HepG2 (cell line): ENCODE measurements around the gene N4BP2L1. TPM values are rescaled to one million over a fixed set of nuclear protein-coding genes. Genes with fewer than 3 reads are reported as not detected.

Experiments
- ATAC-seq: fragments of 200-7000 bp; cut with Tn5 transposase; 3 replicates; pipeline ENCODE4 v1.9.1; 2020; ENCODE audit warnings: mild to moderate bottlenecking, moderate library complexity
- BruUV-seq: library from RNA; stranded (reverse); fragments of 400-500 nt; replicated peaks from 2 replicates; lab custom pipeline; 2021; lab: Mats Ljungman, UMichigan
- CTCF ChIA-PET: fragments of 300-600 bp; formaldehyde crosslinking; extraction: SDS; loops from one replicate; lab custom pipeline; 2021; ENCODE audit warnings: low total read pairs, inconsistent platforms, low intra/inter-chr PET ratio; lab: Yijun Ruan, JAX
- POLR2A ChIA-PET: fragments of 350-600 bp; sonication (Branson Sonifier 250); formaldehyde crosslinking; loops from one replicate; lab custom pipeline; 2020; ENCODE audit warnings: antibody characterized with exemption, inconsistent platforms; lab: Yijun Ruan, JAX
- DNase-seq: peaks from one replicate; pipeline ENCODE4 v3.0.0-alpha.2; 2015; ENCODE audit warnings: low spot score
- FAIRE-seq: peaks from 3 replicates; lab custom pipeline; 2011; peaks lifted over from hg19 to GRCh38; lab: Jason Lieb, UNC
- H2AFZ ChIP-seq: one replicate; pipeline ENCODE4 v1.6.1; 2011; ENCODE audit warnings: low read length, inconsistent platforms
- H3K27ac ChIP-seq: fragments of 300-600 bp; 3 replicates; pipeline ENCODE4 v1.8.0; 2011; ENCODE audit warnings: mixed run types, mild to moderate bottlenecking, mixed read lengths, low read length, inconsistent platforms; ENCODE audit not compliant: insufficient read depth; ENCODE audit errors: extremely low read length
- H3K27me3 ChIP-seq, 2 experiments: fragments of 200-600 bp in 1 of 2; 2 replicates in 1 of 2; 3 replicates in 1 of 2; pipeline versions ENCODE4 v1.6.0 to v1.8.0; 2011; ENCODE audit warnings: low read length in 2 of 2, mild to moderate bottlenecking in 2 of 2, moderate library complexity in 2 of 2, inconsistent platforms in 1 of 2; ENCODE audit not compliant: insufficient read depth in 2 of 2, control insufficient read depth in 1 of 2
- H3K36me3 ChIP-seq, 2 experiments: fragments of 200-600 bp in 1 of 2; replicated peaks in 1 of 2; 2 replicates in 1 of 2; 3 replicates in 1 of 2; pipeline versions ENCODE4 v1.5.1 to v1.8.0; 2011; ENCODE audit warnings: low read length in 2 of 2, inconsistent platforms in 1 of 2; ENCODE audit not compliant: insufficient read depth in 2 of 2, control insufficient read depth in 1 of 2
- H3K4me1 ChIP-seq: 2 replicates; pipeline ENCODE4 v1.5.1; 2012; ENCODE audit warnings: low read length, inconsistent platforms; ENCODE audit not compliant: insufficient read depth
- H3K4me2 ChIP-seq: 2 replicates; pipeline ENCODE4 v1.6.0; 2011; ENCODE audit warnings: low read depth, low read length, inconsistent platforms
- H3K4me3 ChIP-seq, 3 experiments: fragments of 200-600 bp in 1 of 3; sonication (generic), shearing (Covaris generic) in 1 of 3; replicated peaks in 1 of 3; 2 replicates each; pipeline ENCODE4 v1.5.1; 2011 to 2016; ENCODE audit warnings: low read length in 3 of 3, inconsistent platforms in 2 of 3, low read depth in 2 of 3, mild to moderate bottlenecking in 2 of 3, control low read depth in 1 of 3, mixed read lengths in 1 of 3; ENCODE audit not compliant: insufficient read depth in 1 of 3
- H3K79me2 ChIP-seq: one replicate; pipeline ENCODE4 v1.6.1; 2011; ENCODE audit warnings: low read length, inconsistent platforms; ENCODE audit not compliant: insufficient read depth
- H3K9ac ChIP-seq: 2 replicates; pipeline ENCODE4 v1.6.0; 2011; ENCODE audit warnings: mild to moderate bottlenecking, low read depth, low read length, inconsistent platforms; ENCODE audit not compliant: insufficient read depth
- H3K9me3 ChIP-seq: 2 replicates; pipeline ENCODE4 v1.5.1; 2012; ENCODE audit warnings: mild to moderate bottlenecking, low read length
- H4K20me1 ChIP-seq: 2 replicates; pipeline ENCODE4 v1.6.0; 2011; ENCODE audit warnings: inconsistent platforms, mild to moderate bottlenecking, low read length, moderate library complexity; ENCODE audit not compliant: insufficient read depth
- HCFC1 ChIP-seq: fragments of 150-350 bp; IDR thresholded peaks from 2 replicates; pipeline ENCODE4 v1.6.1; 2014; ENCODE audit warnings: low read depth, low read length
- HDAC2 ChIP-seq: sonication (generic); formaldehyde crosslinking; IDR thresholded peaks from 2 replicates; pipeline ENCODE4 v1.4.0; 2020; ENCODE audit warnings: missing genetic modification reagents
- HMG20A ChIP-seq: IDR thresholded peaks from 2 replicates; pipeline ENCODE4 v1.6.1; 2016; ENCODE audit warnings: borderline replicate concordance
- RFXANK ChIP-seq: IDR thresholded peaks from 2 replicates; pipeline ENCODE4 v1.6.1; 2016
- SMAD3 ChIP-seq: sonication (generic); formaldehyde crosslinking; IDR thresholded peaks from 2 replicates; pipeline ENCODE4 v1.4.0; 2020; ENCODE audit warnings: missing genetic modification reagents
- SPEN ChIP-seq: sonication (generic); formaldehyde crosslinking; IDR thresholded peaks from 2 replicates; pipeline ENCODE4 v1.5.1; 2020; ENCODE audit warnings: low read depth, mild to moderate bottlenecking, missing genetic modification reagents
- TAF1 ChIP-seq: sonication (generic); formaldehyde crosslinking; IDR thresholded peaks from 2 replicates; pipeline ENCODE4 v1.4.0; 2020; ENCODE audit warnings: missing genetic modification reagents
- ZBTB7A ChIP-seq: sonication (generic); formaldehyde crosslinking; IDR thresholded peaks from 2 replicates; pipeline ENCODE4 v1.8.0; 2022; ENCODE audit warnings: mild to moderate bottlenecking, missing genetic modification reagents
- ZNF382 ChIP-seq: sonication (generic); formaldehyde crosslinking; IDR thresholded peaks from 2 replicates; pipeline ENCODE4 v1.5.0; 2020; ENCODE audit warnings: missing genetic modification reagents, mild to moderate bottlenecking, borderline replicate concordance
- ZNF468 ChIP-seq: sonication (generic); formaldehyde crosslinking; IDR thresholded peaks from 2 replicates; pipeline ENCODE4 v1.8.0; 2022; ENCODE audit warnings: mild to moderate bottlenecking, moderate library complexity, missing genetic modification reagents
- ZNF547 ChIP-seq: sonication (generic); formaldehyde crosslinking; IDR thresholded peaks from 2 replicates; pipeline ENCODE4 v1.5.1; 2020; ENCODE audit warnings: mild to moderate bottlenecking, missing genetic modification reagents
- ZNF75D ChIP-seq: sonication (generic); formaldehyde crosslinking; IDR thresholded peaks from 2 replicates; pipeline ENCODE4 v1.8.1; 2023; ENCODE audit warnings: missing genetic modification reagents, mild to moderate bottlenecking, borderline replicate concordance
- ZSCAN20 ChIP-seq: sonication (generic); formaldehyde crosslinking; IDR thresholded peaks from 2 replicates; pipeline ENCODE4 v1.4.0; 2020; ENCODE audit warnings: missing genetic modification reagents, mild to moderate bottlenecking, borderline replicate concordance
- WGBS: methylation state at CpG from one replicate; pipeline ENCODE4 v1.1.6; 2017; ENCODE audit warnings: low lambda C conversion rate; 5-methylcytosine and 5-hydroxymethylcytosine counted together
- in situ Hi-C: cut with HindIII; loops from 2 replicates; pipeline ENCODE4 v1.10.0; 2017; ENCODE audit warnings: low pct_unique_long_range_greater_than_20kb; ENCODE audit not compliant: extremely low pct_ligation_motif_present
- intact Hi-C: fragments of 100-400 bp; cut with micrococcal nuclease; formaldehyde crosslinking; loops from one replicate; pipeline ENCODE4 v1.10.0; 2022; ENCODE audit not compliant: unreplicated experiment
- polyA plus RNA-seq, 8 experiments: library from polyadenylated mRNA; depleted of rRNA in 3 of 8; stranded (reverse) in 7 of 8; unstranded in 1 of 8; fragments of >200 nt; fragmentation: Illumina TruSeq in 4 of 8; extraction: Trizol in 4 of 8; gene quantifications; 2 replicates each; pipeline versions ENCODE4 v1.2.1 to v1.2.3, GENCODE V29; 2011 to 2016; ENCODE audit warnings: low read depth in 4 of 8, missing spikeins in 1 of 8, mixed read lengths in 1 of 8; ENCODE audit not compliant: insufficient read depth in 1 of 8
- total RNA-seq, 5 experiments: library from RNA; depleted of rRNA; stranded (reverse); fragments of >200 nt; fragmentation: Illumina TruSeq; extraction: Trizol; gene quantifications; 2 replicates each; pipeline ENCODE4 v1.2.3, GENCODE V29; 2016; ENCODE audit warnings: low read depth in 1 of 5
- TF ChIP-seq, protein P1 (sequence below): conservative IDR thresholded peaks from 2 replicates; pipeline ENCODE4 v1.6.1; 2018; ENCODE audit warnings: missing genetic modification reagents
- TF ChIP-seq, protein P2 (sequence below): sonication (generic); formaldehyde crosslinking; IDR thresholded peaks from 2 replicates; pipeline ENCODE4 v1.4.0; 2020; ENCODE audit warnings: missing genetic modification reagents
- TF ChIP-seq, protein P3 (sequence below): sonication (generic); formaldehyde crosslinking; IDR thresholded peaks from 2 replicates; pipeline ENCODE4 v1.4.0; 2020; ENCODE audit warnings: missing genetic modification reagents
- TF ChIP-seq, protein P4 (sequence below): IDR thresholded peaks from 2 replicates; pipeline ENCODE4 v1.6.1; 2016; ENCODE audit warnings: low read depth

Gene N4BP2L1
- total and polyA plus RNA-seq, 2 of the 13 experiments (the other 11 are each of a cell fraction or from before 2014, with no cell fraction given) = 13.2 to 34.5 TPM

DNA sequence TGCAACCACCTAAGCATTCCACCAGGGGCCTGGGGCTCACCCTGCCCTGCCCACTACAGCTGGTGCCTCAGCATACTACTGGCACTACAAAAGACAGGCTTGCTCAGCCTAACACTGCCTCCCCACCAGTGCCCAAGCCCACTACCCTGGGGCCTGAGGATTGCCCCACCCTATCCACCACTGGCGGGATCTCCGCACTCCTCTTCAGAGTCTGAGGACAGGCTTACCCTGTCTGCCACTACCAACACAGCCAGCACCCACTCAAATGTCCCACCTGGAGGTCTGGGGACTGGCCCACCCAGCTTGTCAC lies 27.6 kb upstream of the N4BP2L1 start:
- ATAC-seq (no peak), FAIRE-seq (no peak), DNase-seq (no peak)
- no TSS peak for BruUV-seq
- H3K79me2 ChIP-seq = no peaks in the 10 kb centered on the region
- peak overlapping the region; percentile 62 for H3K4me2 ChIP-seq
- H3K4me3 ChIP-seq = peak overlapping the region in 1 of 3 experiments; percentile 6; a peak in 1 of 6 replicates
- ChIA-PET CTCF (no interaction called here), POLR2A (interaction anchor here (0.7 kb wide), 1 partner anchor 27 kb away, joined by 3 read pairs; the partner anchor contains the start of gene N4BP2L1)
- peaks cover 21% of the 10 kb centered on the region for H3K9me3 ChIP-seq
- H4K20me1 ChIP-seq = no peaks in the 10 kb centered on the region
- in situ Hi-C loops (no loop called here), intact Hi-C loops (no loop called here)
- peak overlapping the region; percentile 41; the same call in 1 of the 2 replicates for H3K9ac ChIP-seq
- H3K36me3 ChIP-seq = no peaks in the 10 kb centered on the region
- no peak overlapping the region for H2AFZ ChIP-seq
- peaks cover 42% of the 10 kb centered on the region for H3K4me1 ChIP-seq
- H3K27ac ChIP-seq = peak overlapping the region; percentile 54
- WGBS = no CpG with 5 or more reads among the region's 2 CpGs
- no peaks in the 10 kb centered on the region for H3K27me3 ChIP-seq
- TF ChIP-seq SPEN (CRISPR knock-in tag) = peak; percentile 3; the same call in 1 of the 2 replicates
- peak; percentile 61 for TF ChIP-seq ZBTB7A
- TF ChIP-seq, protein P1, sequence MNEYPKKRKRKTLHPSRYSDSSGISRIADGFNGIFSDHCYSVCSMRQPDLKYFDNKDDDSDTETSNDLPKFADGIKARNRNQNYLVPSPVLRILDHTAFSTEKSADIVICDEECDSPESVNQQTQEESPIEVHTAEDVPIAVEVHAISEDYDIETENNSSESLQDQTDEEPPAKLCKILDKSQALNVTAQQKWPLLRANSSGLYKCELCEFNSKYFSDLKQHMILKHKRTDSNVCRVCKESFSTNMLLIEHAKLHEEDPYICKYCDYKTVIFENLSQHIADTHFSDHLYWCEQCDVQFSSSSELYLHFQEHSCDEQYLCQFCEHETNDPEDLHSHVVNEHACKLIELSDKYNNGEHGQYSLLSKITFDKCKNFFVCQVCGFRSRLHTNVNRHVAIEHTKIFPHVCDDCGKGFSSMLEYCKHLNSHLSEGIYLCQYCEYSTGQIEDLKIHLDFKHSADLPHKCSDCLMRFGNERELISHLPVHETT (CRISPR knock-in tag) = no peak
- TF ChIP-seq ZSCAN20 = no peak
- no peak for TF ChIP-seq TAF1 (CRISPR knock-in tag)
- no peak for TF ChIP-seq HMG20A (CRISPR knock-in tag)
- TF ChIP-seq, protein P2, sequence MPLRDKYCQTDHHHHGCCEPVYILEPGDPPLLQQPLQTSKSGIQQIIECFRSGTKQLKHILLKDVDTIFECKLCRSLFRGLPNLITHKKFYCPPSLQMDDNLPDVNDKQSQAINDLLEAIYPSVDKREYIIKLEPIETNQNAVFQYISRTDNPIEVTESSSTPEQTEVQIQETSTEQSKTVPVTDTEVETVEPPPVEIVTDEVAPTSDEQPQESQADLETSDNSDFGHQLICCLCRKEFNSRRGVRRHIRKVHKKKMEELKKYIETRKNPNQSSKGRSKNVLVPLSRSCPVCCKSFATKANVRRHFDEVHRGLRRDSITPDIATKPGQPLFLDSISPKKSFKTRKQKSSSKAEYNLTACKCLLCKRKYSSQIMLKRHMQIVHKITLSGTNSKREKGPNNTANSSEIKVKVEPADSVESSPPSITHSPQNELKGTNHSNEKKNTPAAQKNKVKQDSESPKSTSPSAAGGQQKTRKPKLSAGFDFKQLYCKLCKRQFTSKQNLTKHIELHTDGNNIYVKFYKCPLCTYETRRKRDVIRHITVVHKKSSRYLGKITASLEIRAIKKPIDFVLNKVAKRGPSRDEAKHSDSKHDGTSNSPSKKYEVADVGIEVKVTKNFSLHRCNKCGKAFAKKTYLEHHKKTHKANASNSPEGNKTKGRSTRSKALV (CRISPR knock-in tag) = no peak
- TF ChIP-seq HCFC1 = no peak
- TF ChIP-seq RFXANK = no peak
- TF ChIP-seq, protein P3, sequence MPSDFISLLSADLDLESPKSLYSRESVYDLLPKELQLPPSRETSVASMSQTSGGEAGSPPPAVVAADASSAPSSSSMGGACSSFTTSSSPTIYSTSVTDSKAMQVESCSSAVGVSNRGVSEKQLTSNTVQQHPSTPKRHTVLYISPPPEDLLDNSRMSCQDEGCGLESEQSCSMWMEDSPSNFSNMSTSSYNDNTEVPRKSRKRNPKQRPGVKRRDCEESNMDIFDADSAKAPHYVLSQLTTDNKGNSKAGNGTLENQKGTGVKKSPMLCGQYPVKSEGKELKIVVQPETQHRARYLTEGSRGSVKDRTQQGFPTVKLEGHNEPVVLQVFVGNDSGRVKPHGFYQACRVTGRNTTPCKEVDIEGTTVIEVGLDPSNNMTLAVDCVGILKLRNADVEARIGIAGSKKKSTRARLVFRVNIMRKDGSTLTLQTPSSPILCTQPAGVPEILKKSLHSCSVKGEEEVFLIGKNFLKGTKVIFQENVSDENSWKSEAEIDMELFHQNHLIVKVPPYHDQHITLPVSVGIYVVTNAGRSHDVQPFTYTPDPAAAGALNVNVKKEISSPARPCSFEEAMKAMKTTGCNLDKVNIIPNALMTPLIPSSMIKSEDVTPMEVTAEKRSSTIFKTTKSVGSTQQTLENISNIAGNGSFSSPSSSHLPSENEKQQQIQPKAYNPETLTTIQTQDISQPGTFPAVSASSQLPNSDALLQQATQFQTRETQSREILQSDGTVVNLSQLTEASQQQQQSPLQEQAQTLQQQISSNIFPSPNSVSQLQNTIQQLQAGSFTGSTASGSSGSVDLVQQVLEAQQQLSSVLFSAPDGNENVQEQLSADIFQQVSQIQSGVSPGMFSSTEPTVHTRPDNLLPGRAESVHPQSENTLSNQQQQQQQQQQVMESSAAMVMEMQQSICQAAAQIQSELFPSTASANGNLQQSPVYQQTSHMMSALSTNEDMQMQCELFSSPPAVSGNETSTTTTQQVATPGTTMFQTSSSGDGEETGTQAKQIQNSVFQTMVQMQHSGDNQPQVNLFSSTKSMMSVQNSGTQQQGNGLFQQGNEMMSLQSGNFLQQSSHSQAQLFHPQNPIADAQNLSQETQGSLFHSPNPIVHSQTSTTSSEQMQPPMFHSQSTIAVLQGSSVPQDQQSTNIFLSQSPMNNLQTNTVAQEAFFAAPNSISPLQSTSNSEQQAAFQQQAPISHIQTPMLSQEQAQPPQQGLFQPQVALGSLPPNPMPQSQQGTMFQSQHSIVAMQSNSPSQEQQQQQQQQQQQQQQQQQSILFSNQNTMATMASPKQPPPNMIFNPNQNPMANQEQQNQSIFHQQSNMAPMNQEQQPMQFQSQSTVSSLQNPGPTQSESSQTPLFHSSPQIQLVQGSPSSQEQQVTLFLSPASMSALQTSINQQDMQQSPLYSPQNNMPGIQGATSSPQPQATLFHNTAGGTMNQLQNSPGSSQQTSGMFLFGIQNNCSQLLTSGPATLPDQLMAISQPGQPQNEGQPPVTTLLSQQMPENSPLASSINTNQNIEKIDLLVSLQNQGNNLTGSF (CRISPR knock-in tag) = no peak
- no peak for TF ChIP-seq SMAD3 (CRISPR knock-in tag)
- no peak for TF ChIP-seq ZNF468
- TF ChIP-seq HDAC2 (CRISPR knock-in tag) = no peak
- TF ChIP-seq ZNF75D (CRISPR knock-in tag) = no peak
- no peak for TF ChIP-seq ZNF382
- no peak for TF ChIP-seq ZNF547 (CRISPR knock-in tag)
- TF ChIP-seq, protein P4, sequence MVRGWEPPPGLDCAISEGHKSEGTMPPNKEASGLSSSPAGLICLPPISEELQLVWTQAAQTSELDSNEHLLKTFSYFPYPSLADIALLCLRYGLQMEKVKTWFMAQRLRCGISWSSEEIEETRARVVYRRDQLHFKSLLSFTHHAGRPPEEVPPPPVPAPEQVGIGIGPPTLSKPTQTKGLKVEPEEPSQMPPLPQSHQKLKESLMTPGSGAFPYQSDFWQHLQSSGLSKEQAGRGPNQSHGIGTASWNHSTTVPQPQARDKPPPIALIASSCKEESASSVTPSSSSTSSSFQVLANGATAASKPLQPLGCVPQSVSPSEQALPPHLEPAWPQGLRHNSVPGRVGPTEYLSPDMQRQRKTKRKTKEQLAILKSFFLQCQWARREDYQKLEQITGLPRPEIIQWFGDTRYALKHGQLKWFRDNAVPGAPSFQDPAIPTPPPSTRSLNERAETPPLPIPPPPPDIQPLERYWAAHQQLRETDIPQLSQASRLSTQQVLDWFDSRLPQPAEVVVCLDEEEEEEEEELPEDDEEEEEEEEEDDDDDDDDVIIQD = no peak
